Neural cell (in vitro differentiated cells): ENCODE results near the gene C2CD2L. TPM values are rescaled to one million over a fixed set of nuclear protein-coding genes. Genes with fewer than 3 reads are reported as not detected.

Source experiments
- H2AFZ ChIP-seq: fragments of 200-600, 300-800 bp; sonication (generic), shearing (Covaris generic); 2 replicates; pipeline ENCODE4 v1.6.0; 2014; ENCODE audit warnings: low read depth, mild to moderate bottlenecking, antibody characterized with exemption, low read length, moderate library complexity
- H3F3A ChIP-seq: fragments of 200-600 bp; shearing (Covaris generic); 2 replicates; pipeline ENCODE4 v1.6.1; 2016; ENCODE audit warnings: mild to moderate bottlenecking, moderate library complexity, mixed read lengths, antibody characterized with exemption, low read length; ENCODE audit not compliant: insufficient read depth, poor library complexity, severe bottlenecking
- H3K27ac ChIP-seq: fragments of 200-600, 300-800 bp; sonication (generic), shearing (Covaris generic); 2 replicates; pipeline ENCODE4 v1.5.1; 2014; ENCODE audit warnings: mild to moderate bottlenecking, low read length, moderate library complexity
- H3K27me3 ChIP-seq: fragments of 300-800, 200-600 bp; sonication (generic), shearing (Covaris generic); 2 replicates; pipeline ENCODE4 v1.6.0; 2014; ENCODE audit warnings: mild to moderate bottlenecking, low read depth, low read length, moderate library complexity; ENCODE audit not compliant: insufficient read depth
- H3K36me3 ChIP-seq: fragments of 300-800, 200-600 bp; sonication (generic), shearing (Covaris generic); 2 replicates; pipeline ENCODE4 v1.5.1; 2014; ENCODE audit warnings: mild to moderate bottlenecking, antibody characterized with exemption, low read length, moderate library complexity; ENCODE audit not compliant: insufficient read depth
- H3K4me2 ChIP-seq: fragments of 300-800, 200-600 bp; sonication (generic), shearing (Covaris generic); 2 replicates; pipeline ENCODE4 v1.6.0; 2014; ENCODE audit warnings: mild to moderate bottlenecking, low read length
- H3K4me3 ChIP-seq: fragments of 300-800, 200-600 bp; sonication (generic), shearing (Covaris generic); 2 replicates; pipeline ENCODE4 v1.5.1; 2014; ENCODE audit warnings: mild to moderate bottlenecking, low read length, moderate library complexity
- H3K79me2 ChIP-seq: fragments of 200-600 bp; shearing (Covaris generic); replicated peaks from 2 replicates; pipeline ENCODE4 v1.6.0; 2014; ENCODE audit warnings: mild to moderate bottlenecking, low read length, moderate library complexity; ENCODE audit not compliant: insufficient read depth
- H3K9ac ChIP-seq: fragments of 300-800, 200-600 bp; sonication (generic), shearing (Covaris generic); 2 replicates; pipeline ENCODE4 v1.6.1; 2016; ENCODE audit warnings: mild to moderate bottlenecking, low read length, mixed read lengths
- H3K9me2 ChIP-seq: fragments of 200-600 bp; shearing (Covaris generic); 2 replicates; pipeline ENCODE4 v1.6.1; 2016; ENCODE audit warnings: mild to moderate bottlenecking, low read length, mixed read lengths; ENCODE audit not compliant: insufficient read depth
- H3K9me3 ChIP-seq: fragments of 200-600, 300-800 bp; sonication (generic), shearing (Covaris generic); 2 replicates; pipeline ENCODE4 v1.6.1; 2016; ENCODE audit warnings: mild to moderate bottlenecking, mixed run types, low read length, moderate library complexity, mixed read lengths
- H4K20me1 ChIP-seq: fragments of 200-600 bp; shearing (Covaris generic); 2 replicates; pipeline ENCODE4 v1.6.1; 2016; ENCODE audit warnings: mild to moderate bottlenecking, mixed run types; ENCODE audit not compliant: insufficient read depth
- CTCF ChIP-seq: fragments of 450-650 bp; IDR thresholded peaks from 2 replicates; pipeline ENCODE4 v1.5.1; 2014; ENCODE audit warnings: antibody characterized with exemption, mild to moderate bottlenecking, moderate library complexity; ENCODE audit not compliant: poor library complexity, severe bottlenecking
- EP300 ChIP-seq: fragments of 450-650 bp; conservative IDR thresholded peaks from 2 replicates; pipeline ENCODE4 v1.6.1; 2014; ENCODE audit warnings: antibody characterized with exemption, mild to moderate bottlenecking, moderate library complexity; ENCODE audit not compliant: poor library complexity, severe bottlenecking
- EZH2 ChIP-seq: fragments of 200-600, 300-800 bp; shearing (Covaris generic), sonication (generic); IDR thresholded peaks from 2 replicates; pipeline ENCODE4 v1.6.1; 2014; ENCODE audit warnings: antibody characterized with exemption, low read length, borderline replicate concordance, mild to moderate bottlenecking; ENCODE audit not compliant: insufficient read depth, poor library complexity, severe bottlenecking
- MXI1 ChIP-seq: fragments of 450-650 bp; conservative IDR thresholded peaks from 2 replicates; pipeline ENCODE4 v1.6.1; 2014; ENCODE audit warnings: antibody characterized with exemption, mild to moderate bottlenecking; ENCODE audit not compliant: poor library complexity, severe bottlenecking
- POLR2AphosphoS5 ChIP-seq: IDR thresholded peaks from 2 replicates; pipeline ENCODE4 v1.6.1; 2012
- RAD21 ChIP-seq: fragments of 450-650 bp; conservative IDR thresholded peaks from 2 replicates; pipeline ENCODE4 v1.6.1; 2014; ENCODE audit warnings: antibody characterized with exemption, mild to moderate bottlenecking, moderate library complexity
- REST ChIP-seq: IDR thresholded peaks from 2 replicates; pipeline ENCODE4 v1.6.1; 2012; ENCODE audit warnings: borderline replicate concordance
- SMC3 ChIP-seq: fragments of 450-650 bp; conservative IDR thresholded peaks from 2 replicates; pipeline ENCODE4 v1.6.1; 2014; ENCODE audit warnings: antibody characterized with exemption, mild to moderate bottlenecking, moderate library complexity; ENCODE audit not compliant: poor library complexity
- TAF1 ChIP-seq: IDR thresholded peaks from 2 replicates; pipeline ENCODE4 v1.6.1; 2012; ENCODE audit warnings: low read depth
- polyA plus RNA-seq: library from polyadenylated mRNA; depleted of rRNA; stranded (reverse); fragments of >200 nt; gene quantifications from 2 replicates; pipeline ENCODE4 v1.2.3, GENCODE V29; 2014

The C2CD2L gene
- polyA plus RNA-seq, 1 donor from 2014 or later = 13.6 TPM

- Histone ChIP-seq H3K27me3 (no peaks in the 10 kb centered on the region), H3K79me2 (no peaks in the 10 kb centered on the region), H3K9me3 (no peaks in the 10 kb centered on the region), H3K9me2 (no peaks in the 10 kb centered on the region), H3K36me3 (no peaks in the 10 kb centered on the region), H3K9ac (no peak overlapping the region), H3K4me2 (no peak overlapping the region), H3K4me3 (no peak overlapping the region), H3F3A (no peaks in the 10 kb centered on the region), H4K20me1 (no peaks in the 10 kb centered on the region), H3K27ac (no peak overlapping the region), H2AFZ (no peak overlapping the region)
- no peak for TF ChIP-seq EZH2
- no peak for TF ChIP-seq RAD21
- no peak for TF ChIP-seq EP300
- no peak for TF ChIP-seq TAF1
- no peak for TF ChIP-seq POLR2AphosphoS5
- no peak for TF ChIP-seq MXI1
- no peak for TF ChIP-seq SMC3
- no peak for TF ChIP-seq CTCF
- TF ChIP-seq REST = no peak
These were observed 49.4 kb downstream of the C2CD2L start for GRCh38 chr11:119156496-119156895.

- Histone ChIP-seq H3K36me3 (no peaks in the 10 kb centered on the region), H3K79me2 (no peaks in the 10 kb centered on the region), H3K27me3 (no peaks in the 10 kb centered on the region), H3K9me2 (no peaks in the 10 kb centered on the region), H2AFZ (no peak overlapping the region), H3K9me3 (no peaks in the 10 kb centered on the region), H3K9ac (no peak overlapping the region), H3F3A (no peaks in the 10 kb centered on the region), H3K27ac (no peak overlapping the region), H3K4me3 (no peak overlapping the region), H4K20me1 (no peaks in the 10 kb centered on the region), H3K4me2 (no peak overlapping the region)
- TF ChIP-seq REST (no peak), TAF1 (no peak), RAD21 (no peak), EP300 (no peak)
These were observed 49.9 kb downstream of the C2CD2L start for GRCh38 chr11:119157063-119157462.
